ENCODE data around the gene SIGLEC10.

- peak; percentile 38 for TF ChIP-seq CTCF (IDR thresholded peaks at IDR 0.05; ENCODE audit: insufficient read depth, low read length, poor library complexity, severe bottlenecking)
- TF ChIP-seq EZH2phosphoT487 (conservative IDR thresholded peaks at IDR 0.05; ENCODE audit: low read length) = no peak
Observed at GRCh38 chr19:51398096-51398704, 19.2 kb downstream of the SIGLEC10 start.

Measured in SU-DHL-6 (cell line).